CD4-positive, alpha-beta T cell (primary cell): Measurements from ENCODE around the gene RNF4. TPM values are rescaled to one million over a fixed set of nuclear protein-coding genes. Genes with fewer than 3 reads are reported as not detected.

ENCODE experiments used
- ATAC-seq: fragments of 200-7000 bp; cut with Tn5 transposase; one replicate; pipeline ENCODE4 v1.10.0; 2022; ENCODE audit warnings: mild to moderate bottlenecking; ENCODE audit not compliant: poor library complexity
- CTCF ChIA-PET: fragments of 350-600 bp; sonication (Branson Sonifier 250); formaldehyde crosslinking; loops from one replicate; lab custom pipeline; 2021; ENCODE audit warnings: antibody characterized with exemption, inconsistent platforms; lab: Charles Lee
- POLR2A ChIA-PET: fragments of 350-600 bp; sonication (Branson Sonifier 250); formaldehyde crosslinking; loops from one replicate; lab custom pipeline; 2021; ENCODE audit warnings: antibody characterized with exemption, inconsistent platforms; lab: Charles Lee
- DNase-seq, 14 experiments: peaks; one replicate each; pipeline ENCODE4 v3.0.0-alpha.2; 2013 to 2020; ENCODE audit warnings: mixed read lengths in 2 of 14
- H3K27ac ChIP-seq, 2 donors: one replicate each; pipeline versions ENCODE4 v1.5.1 to v1.7.0; 2013; ENCODE audit warnings: low read length in 2 of 2, low read depth in 1 of 2, mild to moderate bottlenecking in 1 of 2
- H3K27me3 ChIP-seq, 2 experiments: 1 replicate in 1 of 2; 2 replicates in 1 of 2; pipeline versions ENCODE4 v1.6.1 to v1.7.0; 2013; ENCODE audit warnings: low read length in 2 of 2, control low read depth in 1 of 2, mild to moderate bottlenecking in 1 of 2, moderate library complexity in 1 of 2; ENCODE audit not compliant: insufficient read depth in 2 of 2, control insufficient read depth in 1 of 2
- H3K36me3 ChIP-seq: one replicate; pipeline ENCODE4 v1.6.1; 2013; ENCODE audit warnings: low read length, control low read depth; ENCODE audit not compliant: insufficient read depth
- H3K4me1 ChIP-seq: one replicate; pipeline ENCODE4 v1.6.1; 2013; ENCODE audit warnings: low read length, control low read depth; ENCODE audit not compliant: insufficient read depth
- H3K4me3 ChIP-seq: one replicate; pipeline ENCODE4 v1.5.1; 2013; ENCODE audit warnings: mild to moderate bottlenecking, low read length, moderate library complexity
- H3K9me3 ChIP-seq, 2 experiments: 1 replicate in 1 of 2; 2 replicates in 1 of 2; pipeline versions ENCODE4 v1.6.1 to v1.7.0; 2013; ENCODE audit warnings: low read length in 2 of 2, mild to moderate bottlenecking in 2 of 2, control low read depth in 1 of 2, moderate library complexity in 1 of 2; ENCODE audit not compliant: control insufficient read depth in 1 of 2, insufficient read depth in 1 of 2
- H3K27ac Mint-ChIP-seq: one replicate; pipeline ENCODE4 v1.8.0; 2020; ENCODE audit warnings: mixed read lengths
- H3K27me3 Mint-ChIP-seq: one replicate; pipeline ENCODE4 v1.8.0; 2021; ENCODE audit warnings: mixed read lengths
- H3K36me3 Mint-ChIP-seq: one replicate; pipeline ENCODE4 v1.8.0; 2021; ENCODE audit warnings: low read depth, mixed read lengths
- H3K4me1 Mint-ChIP-seq: one replicate; pipeline ENCODE4 v1.8.0; 2021; ENCODE audit warnings: low read depth, mixed read lengths
- H3K4me3 Mint-ChIP-seq: one replicate; pipeline ENCODE4 v1.8.0; 2020; ENCODE audit warnings: mild to moderate bottlenecking, mixed read lengths
- H3K9me3 Mint-ChIP-seq: one replicate; pipeline ENCODE4 v1.8.0; 2020; ENCODE audit warnings: mixed read lengths
- intact Hi-C, 2 experiments: fragments of 100-400 bp; cut with DNase I in 1 of 2; cut with micrococcal nuclease in 1 of 2; formaldehyde crosslinking; loops; one replicate each; pipeline versions ENCODE4 v1.15.1 to v1.9.0; 2023 to 2025; cut with DNase I, micrococcal nuclease
- total RNA-seq, 174 experiments: library from RNA in 2 of 174; stranded (reverse) in 2 of 174; gene quantifications; one replicate each; pipeline ENCODE4 v1.2.3 and lab custom pipeline; 2021 to 2026
- TF ChIP-seq, protein P1 (sequence below): fragments of 200-600 bp; IDR thresholded peaks from one replicate; pipeline ENCODE4 v1.8.0; 2022; ENCODE audit warnings: antibody characterized with exemption, mild to moderate bottlenecking

The RNF4 gene
- total RNA-seq, 2 experiments from 2014 or later, result 106 to 109 TPM

DNA sequence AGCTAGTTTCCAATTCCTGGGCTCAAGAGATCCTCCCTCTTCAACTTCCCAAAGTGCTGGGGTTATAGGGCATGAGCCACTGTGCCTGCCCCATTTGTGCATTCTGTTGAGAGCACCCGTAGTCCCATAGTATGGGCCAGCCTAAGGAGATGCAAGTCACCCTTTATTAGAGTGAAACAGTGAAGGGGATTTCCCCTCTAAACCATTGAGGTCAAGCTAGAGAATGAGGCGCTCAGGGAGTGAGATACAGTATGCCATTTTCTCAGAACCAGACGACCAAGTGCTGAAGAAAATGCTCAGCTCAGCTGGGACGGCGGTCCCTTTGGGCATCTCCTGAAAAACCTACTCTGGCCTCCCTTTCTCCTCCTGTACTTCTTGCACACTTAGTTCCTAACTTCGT lies 18.7 kb downstream of the RNF4 start:
- peaks cover 47% of the 10 kb centered on the region for H3K36me3 ChIP-seq
- no peaks in the 10 kb centered on the region for H3K9me3 ChIP-seq
- ATAC-seq (no peak), DNase-seq (peak in 2 of 14 experiments; percentile 38 to 53)
- TF ChIP-seq, protein P1, sequence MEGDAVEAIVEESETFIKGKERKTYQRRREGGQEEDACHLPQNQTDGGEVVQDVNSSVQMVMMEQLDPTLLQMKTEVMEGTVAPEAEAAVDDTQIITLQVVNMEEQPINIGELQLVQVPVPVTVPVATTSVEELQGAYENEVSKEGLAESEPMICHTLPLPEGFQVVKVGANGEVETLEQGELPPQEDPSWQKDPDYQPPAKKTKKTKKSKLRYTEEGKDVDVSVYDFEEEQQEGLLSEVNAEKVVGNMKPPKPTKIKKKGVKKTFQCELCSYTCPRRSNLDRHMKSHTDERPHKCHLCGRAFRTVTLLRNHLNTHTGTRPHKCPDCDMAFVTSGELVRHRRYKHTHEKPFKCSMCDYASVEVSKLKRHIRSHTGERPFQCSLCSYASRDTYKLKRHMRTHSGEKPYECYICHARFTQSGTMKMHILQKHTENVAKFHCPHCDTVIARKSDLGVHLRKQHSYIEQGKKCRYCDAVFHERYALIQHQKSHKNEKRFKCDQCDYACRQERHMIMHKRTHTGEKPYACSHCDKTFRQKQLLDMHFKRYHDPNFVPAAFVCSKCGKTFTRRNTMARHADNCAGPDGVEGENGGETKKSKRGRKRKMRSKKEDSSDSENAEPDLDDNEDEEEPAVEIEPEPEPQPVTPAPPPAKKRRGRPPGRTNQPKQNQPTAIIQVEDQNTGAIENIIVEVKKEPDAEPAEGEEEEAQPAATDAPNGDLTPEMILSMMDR, result no peak
- Mint-ChIP-seq H3K27me3 (no peaks in the 10 kb centered on the region), H3K4me1 (peaks cover 64% of the 10 kb centered on the region), H3K27ac (no peak overlapping the region), H3K4me3 (no peak overlapping the region), H3K9me3 (no peaks in the 10 kb centered on the region), H3K36me3 (peaks cover 45% of the 10 kb centered on the region)
- no peak overlapping the region for H3K4me3 ChIP-seq
- intact Hi-C loops, result no loop called here
- H3K27ac ChIP-seq, result no peak overlapping the region
- CTCF ChIA-PET, result interaction anchor here (1.2 to 3.1 kb wide), 2 partner anchors 17 to 25 kb away, joined by 3 to 9 read pairs; no protein-coding TSS in a partner anchor
- H3K27me3 ChIP-seq, result no peaks in the 10 kb centered on the region
- POLR2A ChIA-PET, result interaction anchor here (2.8 kb wide), 1 partner anchor 19 kb away, joined by 12 read pairs; the partner anchor contains the start of gene RNF4
- peaks cover 72% of the 10 kb centered on the region for H3K4me1 ChIP-seq

DNA sequence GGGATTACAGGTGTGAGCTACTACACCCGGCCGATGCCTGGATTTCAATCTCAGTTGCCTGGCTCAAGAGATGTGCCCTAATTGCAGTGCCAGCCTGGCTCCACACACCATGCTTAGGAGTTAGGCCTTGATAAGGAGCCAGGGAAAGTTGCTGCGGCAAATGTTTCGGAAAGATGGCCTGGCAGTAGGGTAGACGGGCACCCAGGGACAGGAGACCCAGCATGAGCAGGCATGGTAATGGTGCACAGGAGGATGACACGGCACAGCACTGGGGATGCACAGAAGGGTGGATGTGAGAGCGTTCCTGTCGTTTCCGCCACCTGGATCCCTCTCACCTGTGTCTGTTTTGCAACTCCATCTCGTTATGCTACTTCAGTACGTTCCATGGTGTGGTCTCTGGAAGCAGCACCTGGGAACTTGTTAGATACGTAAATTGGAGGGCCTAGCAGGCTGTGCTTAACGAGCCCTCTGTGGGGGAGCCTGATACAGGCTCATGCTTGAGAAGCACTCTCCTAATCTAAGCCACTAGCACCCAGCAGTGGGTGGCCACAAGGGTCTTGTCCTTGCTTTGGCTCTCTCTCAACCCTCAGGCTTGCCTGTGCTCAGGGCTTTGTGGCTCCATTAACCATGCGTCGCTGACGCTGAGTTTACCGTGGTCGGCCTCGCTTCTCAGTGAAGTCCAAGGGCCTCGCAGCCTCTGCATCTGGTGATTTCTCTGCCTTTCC lies 20.3 kb downstream of the RNF4 start:
- H3K4me1 Mint-ChIP-seq, result peaks cover 59% of the 10 kb centered on the region
- Histone ChIP-seq H3K27ac (no peak overlapping the region), H3K4me3 (no peak overlapping the region), H3K27me3 (no peaks in the 10 kb centered on the region), H3K36me3 (peaks cover 60% of the 10 kb centered on the region), H3K4me1 (peaks cover 56% of the 10 kb centered on the region), H3K9me3 (no peaks in the 10 kb centered on the region)
- no peaks in the 10 kb centered on the region for H3K9me3 Mint-ChIP-seq
- no peak overlapping the region for H3K4me3 Mint-ChIP-seq
- no peak for DNase-seq
- POLR2A ChIA-PET, result interaction anchor here (2.8 kb wide), 1 partner anchor 21 kb away, joined by 12 read pairs; the partner anchor contains the start of gene RNF4
- peaks cover 50% of the 10 kb centered on the region for H3K36me3 Mint-ChIP-seq
- TF ChIP-seq, protein P1, result no peak
- no peak for ATAC-seq
- intact Hi-C loops, result no loop called here
- CTCF ChIA-PET, result no interaction called here
- no peak overlapping the region for H3K27ac Mint-ChIP-seq
- H3K27me3 Mint-ChIP-seq, result no peaks in the 10 kb centered on the region

DNA sequence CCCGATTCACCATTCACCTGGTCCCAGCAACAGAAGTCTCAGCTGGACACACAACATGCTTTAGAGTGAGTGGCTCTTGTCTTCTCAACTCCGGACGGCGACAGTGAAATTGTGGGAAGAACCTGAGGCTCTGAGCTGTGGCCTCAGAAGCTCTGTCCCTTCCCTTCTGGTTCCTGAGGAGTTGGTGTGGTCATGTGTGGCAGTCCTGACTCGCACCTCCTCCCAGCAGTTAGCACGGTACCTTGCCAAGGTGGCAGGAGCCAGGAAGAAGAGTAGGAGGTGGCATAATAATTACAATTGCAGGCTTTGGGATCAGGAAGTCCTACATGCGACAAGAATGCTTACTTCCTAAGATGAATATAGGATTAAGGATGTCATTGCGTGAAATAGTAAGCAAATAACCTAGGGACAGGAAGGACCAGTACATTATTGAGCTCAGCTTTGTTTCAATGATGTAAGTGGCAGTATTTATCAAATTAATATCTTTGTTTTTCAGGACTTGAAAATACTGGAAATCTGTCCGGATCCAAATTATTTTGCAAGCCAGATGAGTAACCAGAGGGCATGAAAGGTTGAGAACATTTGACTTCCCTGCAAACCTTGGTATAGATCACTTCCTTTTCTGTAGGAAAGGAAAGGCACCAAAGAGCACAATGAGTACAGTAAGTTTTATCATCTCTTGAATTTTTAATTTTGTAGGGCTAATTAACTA lies 21.1 kb downstream of the RNF4 start:
- ChIA-PET CTCF (no interaction called here), POLR2A (no interaction called here)
- DNase-seq (no peak), ATAC-seq (no peak)
- H3K4me3 ChIP-seq, result no peak overlapping the region
- TF ChIP-seq, protein P1, result no peak
- Mint-ChIP-seq H3K9me3 (no peaks in the 10 kb centered on the region), H3K27me3 (no peaks in the 10 kb centered on the region), H3K4me3 (no peak overlapping the region), H3K4me1 (peaks cover 52% of the 10 kb centered on the region), H3K27ac (peak overlapping the region; percentile 14), H3K36me3 (peaks cover 57% of the 10 kb centered on the region)
- no peaks in the 10 kb centered on the region for H3K27me3 ChIP-seq
- H3K27ac ChIP-seq, result no peak overlapping the region
- intact Hi-C loops, result no loop called here
- peaks cover 48% of the 10 kb centered on the region for H3K4me1 ChIP-seq
- no peaks in the 10 kb centered on the region for H3K9me3 ChIP-seq
- H3K36me3 ChIP-seq, result peaks cover 62% of the 10 kb centered on the region
